ENCODE results near the gene AP3B1. TPM values are rescaled to one million over a fixed set of nuclear protein-coding genes. Genes with fewer than 3 reads are reported as not detected.

AP3B1 gene
- total RNA-seq, 2 experiments from 2014 or later, result 32.5 to 39.5 TPM

DNA sequence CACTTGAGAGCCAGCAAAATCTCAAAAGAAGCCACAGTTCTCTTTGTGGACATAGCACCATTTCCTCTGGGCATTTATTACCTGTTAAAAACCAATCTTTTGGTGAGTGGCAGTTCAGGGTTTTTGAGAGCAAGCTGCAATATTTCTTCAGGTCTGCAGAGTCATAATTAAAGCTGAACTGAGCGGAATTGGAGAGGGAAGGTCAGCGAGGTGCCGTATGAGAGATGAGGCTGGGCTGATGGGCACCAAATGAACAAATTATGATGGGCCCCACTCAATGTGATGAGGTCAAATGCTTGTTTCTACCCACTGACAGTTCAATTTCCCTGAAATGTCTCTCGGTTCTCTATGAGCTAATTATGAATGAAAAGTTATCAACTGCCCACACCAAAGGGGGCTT is 231.9 kb downstream of the AP3B1 start:
- H2AFZ ChIP-seq (ENCODE audit: low read length), result no peak overlapping the region
- TF ChIP-seq EZH2phosphoT487 (IDR thresholded peaks at IDR 0.05; ENCODE audit: borderline replicate concordance, low read depth, low read length), result no peak
- TF ChIP-seq, protein P1, sequence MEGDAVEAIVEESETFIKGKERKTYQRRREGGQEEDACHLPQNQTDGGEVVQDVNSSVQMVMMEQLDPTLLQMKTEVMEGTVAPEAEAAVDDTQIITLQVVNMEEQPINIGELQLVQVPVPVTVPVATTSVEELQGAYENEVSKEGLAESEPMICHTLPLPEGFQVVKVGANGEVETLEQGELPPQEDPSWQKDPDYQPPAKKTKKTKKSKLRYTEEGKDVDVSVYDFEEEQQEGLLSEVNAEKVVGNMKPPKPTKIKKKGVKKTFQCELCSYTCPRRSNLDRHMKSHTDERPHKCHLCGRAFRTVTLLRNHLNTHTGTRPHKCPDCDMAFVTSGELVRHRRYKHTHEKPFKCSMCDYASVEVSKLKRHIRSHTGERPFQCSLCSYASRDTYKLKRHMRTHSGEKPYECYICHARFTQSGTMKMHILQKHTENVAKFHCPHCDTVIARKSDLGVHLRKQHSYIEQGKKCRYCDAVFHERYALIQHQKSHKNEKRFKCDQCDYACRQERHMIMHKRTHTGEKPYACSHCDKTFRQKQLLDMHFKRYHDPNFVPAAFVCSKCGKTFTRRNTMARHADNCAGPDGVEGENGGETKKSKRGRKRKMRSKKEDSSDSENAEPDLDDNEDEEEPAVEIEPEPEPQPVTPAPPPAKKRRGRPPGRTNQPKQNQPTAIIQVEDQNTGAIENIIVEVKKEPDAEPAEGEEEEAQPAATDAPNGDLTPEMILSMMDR (conservative IDR thresholded peaks at IDR 0.05; ENCODE audit: low read length), result no peak
- H3K27ac ChIP-seq (ENCODE audit: low read depth, low read length, poor library complexity, severe bottlenecking), result no peak overlapping the region
- H4K20me1 ChIP-seq (ENCODE audit: insufficient read depth, low read length), result no peaks in the 10 kb centered on the region
- H3K36me3 ChIP-seq (ENCODE audit: insufficient read depth, low read length), result no peaks in the 10 kb centered on the region
- no peaks in the 10 kb centered on the region for H3K9me2 ChIP-seq (ENCODE audit: insufficient read depth, low read length)
- intact Hi-C loops (cut with micrococcal nuclease; ENCODE audit: unreplicated experiment), result no loop called here
- H3K4me1 ChIP-seq (ENCODE audit: insufficient read depth, low read length, poor library complexity, severe bottlenecking), result no peaks in the 10 kb centered on the region
- H3K9me3 ChIP-seq (ENCODE audit: low read length), result no peaks in the 10 kb centered on the region
- CTCF ChIA-PET (ENCODE audit: unreplicated experiment), result no interaction called here
- BruUV-seq (replicated peaks), result no TSS peak
- no peak overlapping the region for H3K4me2 ChIP-seq (ENCODE audit: low read length)
- no peak for DNase-seq (ENCODE audit: low spot score)
- POLR2A ChIA-PET, result interaction anchor here (0.9 to 1.3 kb wide), 4 partner anchors 8 to 84 kb away, joined by 3 to 6 read pairs (median 4); no protein-coding TSS in a partner anchor
- H3K4me3 ChIP-seq (ENCODE audit: low read depth, low read length, poor library complexity, severe bottlenecking), result no peak overlapping the region
- H3K79me2 ChIP-seq (ENCODE audit: insufficient read depth, low read depth, low read length), result no peaks in the 10 kb centered on the region

DNA sequence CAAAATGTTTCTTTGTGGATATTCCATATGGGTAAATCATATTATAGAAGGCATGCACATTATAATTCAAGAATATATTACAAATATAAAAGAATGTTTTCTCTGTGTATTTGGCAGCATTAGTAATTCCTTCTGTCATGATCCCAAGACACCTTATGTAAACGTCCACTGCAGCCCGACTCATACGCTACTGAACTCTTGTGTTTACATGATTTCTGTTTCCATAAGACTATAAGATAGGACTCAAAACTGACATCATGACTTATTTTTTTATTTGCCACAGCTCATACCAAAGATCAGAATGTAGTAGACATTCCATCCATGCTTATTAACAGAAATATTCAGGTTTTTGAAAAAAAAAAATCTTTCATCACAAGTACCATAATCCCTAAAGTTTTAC is 234.1 kb downstream of the AP3B1 start:
- Histone ChIP-seq H4K20me1 (ENCODE audit: insufficient read depth, low read length) (no peaks in the 10 kb centered on the region), H3K9me3 (ENCODE audit: low read length) (no peaks in the 10 kb centered on the region), H3K79me2 (ENCODE audit: insufficient read depth, low read depth, low read length) (no peaks in the 10 kb centered on the region), H3K9me2 (ENCODE audit: insufficient read depth, low read length) (no peaks in the 10 kb centered on the region), H2AFZ (ENCODE audit: low read length) (no peak overlapping the region), H3K4me2 (ENCODE audit: low read length) (no peak overlapping the region), H3K4me3 (ENCODE audit: low read depth, low read length, poor library complexity, severe bottlenecking) (no peak overlapping the region), H3K4me1 (ENCODE audit: insufficient read depth, low read length, poor library complexity, severe bottlenecking) (no peaks in the 10 kb centered on the region), H3K27ac (ENCODE audit: low read depth, low read length, poor library complexity, severe bottlenecking) (no peak overlapping the region), H3K36me3 (ENCODE audit: insufficient read depth, low read length) (no peaks in the 10 kb centered on the region)
- ChIA-PET CTCF (ENCODE audit: unreplicated experiment) (no interaction called here), POLR2A (no interaction called here)
- intact Hi-C loops (cut with micrococcal nuclease; ENCODE audit: unreplicated experiment), result no loop called here
- TF ChIP-seq, protein P1 (conservative IDR thresholded peaks at IDR 0.05; ENCODE audit: low read length), result no peak
- no peak for TF ChIP-seq EZH2phosphoT487 (IDR thresholded peaks at IDR 0.05; ENCODE audit: borderline replicate concordance, low read depth, low read length)
- BruUV-seq (replicated peaks), result no TSS peak
- no peak for DNase-seq (ENCODE audit: low spot score)

DNA sequence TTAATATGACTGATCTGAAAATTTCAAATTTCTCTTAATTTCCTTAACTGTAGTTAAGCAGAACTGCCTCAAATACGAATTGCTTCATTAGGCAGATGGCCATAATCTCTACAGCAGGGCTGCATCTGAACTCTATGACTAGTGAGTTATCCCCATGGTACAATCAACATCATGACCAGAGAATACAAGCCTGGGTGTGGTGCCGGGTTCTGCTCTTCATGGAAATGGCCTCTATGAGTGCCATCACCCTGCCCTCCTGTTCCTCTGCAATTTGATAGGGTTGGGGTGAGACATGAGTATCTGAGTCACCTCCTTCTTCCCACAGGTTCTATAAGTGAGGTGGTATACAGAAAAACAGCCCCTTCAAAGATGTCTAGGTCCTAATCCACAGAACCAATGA is 235.9 kb downstream of the AP3B1 start:
- Histone ChIP-seq H3K4me1 (ENCODE audit: insufficient read depth, low read length, poor library complexity, severe bottlenecking) (no peaks in the 10 kb centered on the region), H3K36me3 (ENCODE audit: insufficient read depth, low read length) (no peaks in the 10 kb centered on the region), H3K79me2 (ENCODE audit: insufficient read depth, low read depth, low read length) (no peaks in the 10 kb centered on the region), H2AFZ (ENCODE audit: low read length) (no peak overlapping the region), H3K27ac (ENCODE audit: low read depth, low read length, poor library complexity, severe bottlenecking) (no peak overlapping the region), H4K20me1 (ENCODE audit: insufficient read depth, low read length) (no peaks in the 10 kb centered on the region), H3K9me3 (ENCODE audit: low read length) (no peaks in the 10 kb centered on the region), H3K4me3 (ENCODE audit: low read depth, low read length, poor library complexity, severe bottlenecking) (no peak overlapping the region), H3K9me2 (ENCODE audit: insufficient read depth, low read length) (no peaks in the 10 kb centered on the region), H3K4me2 (ENCODE audit: low read length) (no peak overlapping the region)
- ChIA-PET POLR2A (interaction anchor here (0.7 kb wide), 1 partner anchor 81 kb away, joined by 4 read pairs; no protein-coding TSS in a partner anchor), CTCF (ENCODE audit: unreplicated experiment) (no interaction called here)
- intact Hi-C loops (cut with micrococcal nuclease; ENCODE audit: unreplicated experiment), result no loop called here
- DNase-seq (ENCODE audit: low spot score), result no peak
- TF ChIP-seq EZH2phosphoT487 (IDR thresholded peaks at IDR 0.05; ENCODE audit: borderline replicate concordance, low read depth, low read length), result no peak
- TF ChIP-seq, protein P1 (conservative IDR thresholded peaks at IDR 0.05; ENCODE audit: low read length), result no peak
- BruUV-seq (replicated peaks), result no TSS peak

All from OCI-LY7 (cell line).